IMR-90 (cell line): ENCODE measurements around the gene PSMA3. TPM values are rescaled to one million over a fixed set of nuclear protein-coding genes. Genes with fewer than 3 reads are reported as not detected.

Experiments
- ATAC-seq: fragments of 200-7000 bp; cut with Tn5 transposase; 2 replicates; pipeline ENCODE4 v1.9.1; 2020; ENCODE audit warnings: low read depth, mild to moderate bottlenecking, moderate library complexity
- BruUV-seq: library from RNA; stranded (reverse); fragments of 400-500 nt; replicated peaks from 2 replicates; lab custom pipeline; 2021; lab: Mats Ljungman, UMichigan
- CTCF ChIA-PET: fragments of 300-600 bp; formaldehyde crosslinking; extraction: SDS; loops from one replicate; lab custom pipeline; 2021; ENCODE audit warnings: antibody characterized with exemption; lab: Yijun Ruan, JAX
- POLR2A ChIA-PET: fragments of 300-600 bp; sonication (Branson Sonifier 250); formaldehyde crosslinking; loops from one replicate; lab custom pipeline; 2022; ENCODE audit warnings: antibody characterized with exemption; ENCODE audit not compliant: unreplicated experiment; lab: Charles Lee
- DNase-seq: peaks from one replicate; pipeline ENCODE4 v3.0.0; 2013
- H2AFZ ChIP-seq: replicated peaks from 2 replicates; pipeline ENCODE3; 2013; ENCODE audit warnings: low read length, mild to moderate bottlenecking; ENCODE audit not compliant: poor library complexity
- H2AK5ac ChIP-seq: 2 replicates; pipeline ENCODE4 v1.6.1; 2013; ENCODE audit warnings: low read depth, low read length, inconsistent platforms
- H2AK9ac ChIP-seq: replicated peaks from 2 replicates; pipeline ENCODE3; 2013; ENCODE audit warnings: mild to moderate bottlenecking, low read depth, low read length, moderate library complexity; ENCODE audit not compliant: poor library complexity
- H2BK120ac ChIP-seq: 2 replicates; pipeline ENCODE4 v1.6.1; 2013; ENCODE audit warnings: low read depth, low read length, inconsistent platforms
- H2BK15ac ChIP-seq: 3 replicates; pipeline ENCODE4 v1.6.1; 2013; ENCODE audit warnings: low read depth, low read length, inconsistent platforms
- H2BK20ac ChIP-seq: 2 replicates; pipeline ENCODE4 v1.6.1; 2013; ENCODE audit warnings: low read depth, mild to moderate bottlenecking, inconsistent platforms, low read length, moderate library complexity
- H2BK5ac ChIP-seq: 2 replicates; pipeline ENCODE4 v1.6.1; 2013; ENCODE audit warnings: mild to moderate bottlenecking, low read depth, low read length, inconsistent platforms; ENCODE audit not compliant: poor library complexity, severe bottlenecking
- H3K14ac ChIP-seq: replicated peaks from 2 replicates; pipeline ENCODE4 v1.6.1; 2013; ENCODE audit warnings: low read depth, low read length, inconsistent platforms
- H3K18ac ChIP-seq: 2 replicates; pipeline ENCODE4 v1.6.1; 2013; ENCODE audit warnings: low read depth, low read length, control low read depth
- H3K23ac ChIP-seq: 2 replicates; pipeline ENCODE4 v1.6.1; 2013; ENCODE audit warnings: low read depth, low read length, inconsistent platforms
- H3K27ac ChIP-seq: 2 replicates; pipeline ENCODE4 v1.5.1; 2013; ENCODE audit warnings: mild to moderate bottlenecking, control low read depth, low read length; ENCODE audit not compliant: insufficient read depth
- H3K27me3 ChIP-seq: 2 replicates; pipeline ENCODE4 v1.6.1; 2013; ENCODE audit warnings: low read length; ENCODE audit not compliant: control insufficient read depth, insufficient read depth
- H3K36me3 ChIP-seq: 2 replicates; pipeline ENCODE4 v1.6.1; 2013; ENCODE audit warnings: low read length, mixed read lengths; ENCODE audit not compliant: control insufficient read depth, insufficient read depth
- H3K4ac ChIP-seq: 2 replicates; pipeline ENCODE4 v1.6.1; 2013; ENCODE audit warnings: low read depth, low read length, inconsistent platforms
- H3K4me1 ChIP-seq: 2 replicates; pipeline ENCODE4 v1.6.1; 2013; ENCODE audit warnings: low read length, mixed read lengths; ENCODE audit not compliant: control insufficient read depth, insufficient read depth
- H3K4me2 ChIP-seq: 2 replicates; pipeline ENCODE4 v1.6.1; 2013; ENCODE audit warnings: low read depth, mild to moderate bottlenecking, control low read depth, low read length, moderate library complexity
- H3K4me3 ChIP-seq: 2 replicates; pipeline ENCODE4 v1.5.1; 2013; ENCODE audit warnings: low read depth, mild to moderate bottlenecking, control low read depth, low read length, moderate library complexity; ENCODE audit not compliant: insufficient read depth
- H3K56ac ChIP-seq: 2 replicates; pipeline ENCODE4 v1.6.1; 2013; ENCODE audit warnings: low read length, inconsistent platforms; ENCODE audit not compliant: insufficient read depth; ENCODE audit errors: extremely low read depth
- H3K79me1 ChIP-seq, 2 experiments: 2 replicates each; pipeline ENCODE4 v1.6.1; 2013; ENCODE audit warnings: low read length in 2 of 2, inconsistent platforms in 1 of 2, low read depth in 1 of 2
- H3K9ac ChIP-seq: 2 replicates; pipeline ENCODE4 v1.6.1; 2013; ENCODE audit warnings: low read depth, low read length, control low read depth
- H3K9me1 ChIP-seq: 2 replicates; pipeline ENCODE4 v1.6.1; 2013; ENCODE audit warnings: low read length, inconsistent platforms; ENCODE audit not compliant: insufficient read depth
- H3K9me3 ChIP-seq: 2 replicates; pipeline ENCODE4 v1.6.1; 2013; ENCODE audit warnings: low read length; ENCODE audit not compliant: control insufficient read depth, insufficient read depth
- H4K20me1 ChIP-seq: 2 replicates; pipeline ENCODE4 v1.6.1; 2013; ENCODE audit warnings: low read length, inconsistent platforms; ENCODE audit not compliant: insufficient read depth
- H4K5ac ChIP-seq: 2 replicates; pipeline ENCODE4 v1.6.1; 2013; ENCODE audit warnings: mild to moderate bottlenecking, low read depth, low read length, control low read depth
- H4K8ac ChIP-seq, 2 experiments: 2 replicates each; pipeline ENCODE4 v1.6.1; 2013; ENCODE audit warnings: low read depth in 2 of 2, low read length in 2 of 2, control low read depth in 1 of 2, inconsistent platforms in 1 of 2
- H4K91ac ChIP-seq: 2 replicates; pipeline ENCODE4 v1.6.1; 2013; ENCODE audit warnings: low read depth, low read length, inconsistent platforms; ENCODE audit not compliant: insufficient read depth
- CEBPB ChIP-seq: IDR thresholded peaks from 2 replicates; pipeline ENCODE4 v1.6.1; 2012; ENCODE audit warnings: low read depth, low read length, improper control_type of control experiment
- SMC3 ChIP-seq: fragments of 150-350 bp; IDR thresholded peaks from 2 replicates; pipeline ENCODE4 v1.6.1; 2016; ENCODE audit warnings: low read depth, mild to moderate bottlenecking, antibody characterized with exemption, low read length, moderate library complexity
- dilution Hi-C: fragments of 300-500 bp; cut with HindIII; formaldehyde crosslinking; loops from one replicate; pipeline ENCODE4 v1.14.3; 2018; ENCODE audit warnings: low sequenced_read_pairs; ENCODE audit not compliant: unreplicated experiment
- in situ Hi-C: fragments of 300-500 bp; cut with MboI; formaldehyde crosslinking; loops from 3 replicates; pipeline ENCODE4 v1.14.3; 2019; ENCODE audit warnings: low sequenced_read_pairs, inconsistent platforms, mixed read lengths
- intact Hi-C: fragments of 100-400 bp; cut with micrococcal nuclease; formaldehyde crosslinking; loops from 2 replicates; pipeline ENCODE4 v1.10.0; 2022
- polyA plus RNA-seq, 3 experiments: library from polyadenylated mRNA; depleted of rRNA; stranded (reverse); fragments of >200 nt; gene quantifications; 2 replicates each; pipeline ENCODE4 v1.2.3, GENCODE V29; 2012; ENCODE audit warnings: low replicate concordance in 1 of 3
- total RNA-seq: library from RNA; depleted of rRNA; stranded (reverse); fragments of >200 nt; gene quantifications from 2 replicates; pipeline ENCODE4 v1.2.3, GENCODE V29; 2012

PSMA3 gene
- total and polyA plus RNA-seq, 2 of the 4 experiments (the other 2 are of a cell fraction): 74.9 to 231 TPM

GRCh38 chr14:58283730-58284129 lies 39.1 kb downstream of the PSMA3 start:
- peaks cover 25 to 44% of the 10 kb centered on the region in 2 experiments for H3K79me1 ChIP-seq
- BruUV-seq: no TSS peak
- no peak overlapping the region for H2BK120ac ChIP-seq
- no peak overlapping the region for H3K14ac ChIP-seq
- no peak overlapping the region for H2BK5ac ChIP-seq
- no peak overlapping the region for H2BK20ac ChIP-seq
- H3K23ac ChIP-seq: no peak overlapping the region
- no peak overlapping the region for H3K9ac ChIP-seq
- ATAC-seq (no peak), DNase-seq (no peak)
- TF ChIP-seq SMC3: no peak
- TF ChIP-seq CEBPB: peak; percentile 76
- dilution Hi-C loops (no loop called here), intact Hi-C loops (no loop called here), in situ Hi-C loops (no loop called here)
- H3K56ac ChIP-seq: no peak overlapping the region
- H4K91ac ChIP-seq: no peak overlapping the region
- POLR2A ChIA-PET: no interaction called here
- no peak overlapping the region for H2BK15ac ChIP-seq
- no peaks in the 10 kb centered on the region for H3K27me3 ChIP-seq
- CTCF ChIA-PET: no interaction called here
- H3K36me3 ChIP-seq: peaks cover 26% of the 10 kb centered on the region
- no peaks in the 10 kb centered on the region for H3K9me3 ChIP-seq
- no peak overlapping the region for H3K4ac ChIP-seq
- H3K27ac ChIP-seq: no peak overlapping the region
- H3K4me3 ChIP-seq: no peak overlapping the region
- no peak overlapping the region for H4K8ac ChIP-seq
- peaks cover 1% of the 10 kb centered on the region; the same call in 1 of the 2 replicates for H3K4me1 ChIP-seq
- H2AFZ ChIP-seq: no peak overlapping the region
- H4K5ac ChIP-seq: no peak overlapping the region
- no peak overlapping the region for H2AK5ac ChIP-seq
- H2AK9ac ChIP-seq: no peak overlapping the region
- no peak overlapping the region for H3K18ac ChIP-seq
- H3K9me1 ChIP-seq: no peaks in the 10 kb centered on the region
- H4K20me1 ChIP-seq: peaks cover 5% of the 10 kb centered on the region; the same call in 1 of the 2 replicates
- no peak overlapping the region for H3K4me2 ChIP-seq
